Effector CD8-positive, alpha-beta T cell (primary cell): ENCODE data around the gene NAV2.

ENCODE experiments used
- DNase-seq: peaks from one replicate; lab custom pipeline; 2025; lab: John Stamatoyannopoulos, UW

Gene NAV2

GRCh38 chr11:19866037-19866436 is 153.4 kb downstream of the NAV2 start:
- DNase-seq = no peak

GRCh38 chr11:19866521-19866920 is 153.9 kb downstream of the NAV2 start:
- no peak for DNase-seq

- DNase-seq = no peak
Measured at GRCh38 chr11:19867064-19867463, 154.4 kb downstream of the NAV2 start.

DNA sequence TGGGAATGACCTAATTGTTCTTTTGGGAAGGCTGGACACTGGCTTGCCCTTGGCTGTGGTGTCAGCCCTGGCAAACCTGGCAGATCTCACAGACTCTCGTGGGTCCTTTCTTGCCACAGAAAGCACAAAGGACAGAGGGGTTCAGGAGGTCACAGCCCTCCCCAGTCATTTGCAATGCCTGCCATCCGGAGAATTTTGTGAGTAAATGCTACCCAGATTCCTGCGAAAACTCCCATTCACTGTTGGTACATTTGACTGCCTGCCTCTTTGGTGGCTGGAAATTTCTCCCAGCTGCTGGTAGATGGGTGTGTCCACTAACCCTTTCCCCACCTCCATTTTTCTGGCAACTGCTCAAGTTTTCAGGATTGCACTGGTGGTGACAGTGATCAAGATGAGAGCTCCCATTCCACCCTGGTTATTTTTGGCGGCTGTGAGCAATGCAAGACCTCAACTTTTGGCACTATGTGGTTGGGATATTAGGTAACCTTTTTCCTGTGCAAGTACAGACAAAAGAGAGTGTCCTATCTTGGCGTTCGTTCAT is 155.7 kb downstream of the NAV2 start:
- no peak for DNase-seq

DNA sequence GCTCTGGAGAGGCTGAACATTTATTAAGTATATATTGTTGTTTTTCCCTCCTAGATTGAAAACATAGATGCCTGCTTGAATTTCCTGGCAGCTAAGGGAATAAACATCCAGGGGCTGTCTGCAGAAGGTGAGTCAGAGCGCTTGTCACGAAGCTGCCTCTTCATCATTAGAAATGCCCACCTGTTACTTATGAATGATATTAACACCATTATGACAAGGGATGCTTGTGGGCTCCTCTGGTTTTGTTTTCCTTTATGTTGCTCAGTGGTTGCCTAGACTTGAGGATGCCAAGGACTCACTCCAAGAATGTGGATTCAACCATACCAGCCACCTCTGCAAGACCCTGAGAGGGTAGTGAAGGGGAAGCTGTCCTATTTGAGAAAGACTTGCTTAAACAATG is 156.2 kb downstream of the NAV2 start:
- DNase-seq = no peak

GRCh38 chr11:19869466-19869865 is 156.8 kb downstream of the NAV2 start:
- DNase-seq = no peak

DNA sequence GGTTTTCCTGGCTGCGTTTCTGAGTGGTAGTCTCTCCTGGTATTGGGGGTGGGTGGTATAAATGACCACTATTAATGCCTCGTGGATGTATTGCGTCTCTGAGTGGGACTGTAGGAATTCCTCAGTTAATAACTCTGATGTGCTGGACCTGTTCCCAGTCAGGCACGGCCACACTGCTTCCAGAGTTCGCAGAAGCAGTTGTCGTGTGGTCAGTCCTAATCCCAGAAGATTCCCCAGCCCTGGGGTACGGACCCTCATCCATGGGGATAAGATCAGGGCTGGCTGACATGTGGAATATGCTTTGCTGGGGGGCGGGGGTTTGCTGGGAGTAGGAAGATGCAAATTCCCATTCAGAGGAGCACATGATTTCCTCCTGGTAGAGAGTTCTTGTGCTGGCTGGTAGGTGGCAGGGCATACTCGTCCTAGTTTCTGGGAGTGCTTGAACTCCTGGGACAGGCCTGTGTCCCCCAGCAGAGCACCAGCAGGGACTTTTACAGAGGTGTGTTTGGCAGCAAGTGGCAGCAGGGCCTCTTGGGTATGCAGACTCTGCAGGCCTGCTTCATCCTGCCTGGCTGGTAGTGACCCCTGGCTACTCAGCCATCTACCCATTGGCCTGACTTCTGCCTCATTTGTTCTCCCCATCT is 157.4 kb downstream of the NAV2 start:
- no peak for DNase-seq

- DNase-seq = no peak
Measured at GRCh38 chr11:19871531-19871930, 158.9 kb downstream of the NAV2 start.

- DNase-seq = no peak
Measured at GRCh38 chr11:19872512-19873145, 160.0 kb downstream of the NAV2 start.

- no peak for DNase-seq
Measured at GRCh38 chr11:19873730-19874129, 161.1 kb downstream of the NAV2 start.

GRCh38 chr11:19874266-19874665 is 161.6 kb downstream of the NAV2 start:
- no peak for DNase-seq

DNA sequence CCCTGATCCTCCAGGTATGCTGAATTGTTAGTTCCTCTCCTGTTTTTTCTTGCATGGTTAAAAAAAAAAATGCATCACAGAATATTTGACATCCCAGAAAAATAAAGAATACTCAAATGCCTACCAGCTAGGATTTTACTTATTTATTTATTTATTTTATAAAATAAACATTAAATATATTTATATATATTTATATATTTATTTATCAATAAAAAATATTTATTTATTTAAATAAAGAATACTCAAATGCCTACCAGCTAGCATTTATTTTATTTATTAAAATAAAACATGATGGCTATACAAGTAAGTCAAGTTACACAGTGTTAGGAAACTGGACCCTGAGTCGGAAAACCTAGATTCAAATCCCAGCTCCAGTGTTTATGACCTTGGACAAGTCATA is 164.1 kb downstream of the NAV2 start:
- no peak for DNase-seq

GRCh38 chr11:19878520-19878919 is 165.9 kb downstream of the NAV2 start:
- DNase-seq = no peak

GRCh38 chr11:19879307-19880087 is 166.9 kb downstream of the NAV2 start:
- DNase-seq = no peak

DNA sequence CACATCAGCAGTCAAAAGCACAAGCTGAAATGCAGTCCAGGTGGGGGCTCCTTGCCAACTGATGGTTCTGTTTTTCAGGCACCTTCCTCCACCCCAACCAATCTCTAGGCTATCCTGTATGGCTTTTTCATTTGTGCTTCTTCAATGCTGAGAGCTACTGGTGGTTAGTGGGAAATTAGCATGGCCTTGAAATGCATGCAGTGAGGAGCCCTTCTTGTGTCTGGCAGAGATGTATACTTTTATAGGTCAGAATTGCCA is 167.4 kb downstream of the NAV2 start:
- no peak for DNase-seq

- no peak for DNase-seq
Measured at GRCh38 chr11:19881177-19881576, 168.5 kb downstream of the NAV2 start.

GRCh38 chr11:19882356-19882755 is 169.7 kb downstream of the NAV2 start:
- DNase-seq = no peak

GRCh38 chr11:19886498-19886897 is 173.9 kb downstream of the NAV2 start:
- no peak for DNase-seq

- no peak for DNase-seq
Measured at GRCh38 chr11:19887842-19888241, 175.2 kb downstream of the NAV2 start.

GRCh38 chr11:19889531-19889930 is 176.9 kb downstream of the NAV2 start:
- DNase-seq = no peak

DNA sequence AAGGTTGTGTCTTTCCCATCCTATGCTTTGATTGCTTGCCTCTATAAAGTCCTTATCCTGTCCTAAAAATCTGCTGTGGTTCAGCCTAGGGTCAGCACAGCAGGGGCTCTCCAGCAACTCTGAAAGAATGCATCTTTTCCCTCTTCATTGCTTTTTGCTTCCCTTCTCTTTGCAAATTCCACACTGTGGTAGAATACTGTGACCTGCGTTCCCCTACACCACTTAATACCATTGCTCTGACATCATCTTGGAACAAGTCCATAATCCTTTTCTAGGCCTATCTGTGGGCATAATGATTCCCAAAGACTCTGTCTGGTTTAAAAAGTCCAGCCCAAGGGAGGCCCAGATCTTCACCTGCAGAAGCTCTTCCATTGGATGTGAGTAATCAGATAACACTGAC is 177.7 kb downstream of the NAV2 start:
- no peak for DNase-seq

- DNase-seq = no peak
Measured at GRCh38 chr11:19891022-19891421, 178.4 kb downstream of the NAV2 start.

GRCh38 chr11:19892387-19892786 is 179.8 kb downstream of the NAV2 start:
- no peak for DNase-seq
